ENCODE data around the gene PNMT.

PNMT gene

DNA sequence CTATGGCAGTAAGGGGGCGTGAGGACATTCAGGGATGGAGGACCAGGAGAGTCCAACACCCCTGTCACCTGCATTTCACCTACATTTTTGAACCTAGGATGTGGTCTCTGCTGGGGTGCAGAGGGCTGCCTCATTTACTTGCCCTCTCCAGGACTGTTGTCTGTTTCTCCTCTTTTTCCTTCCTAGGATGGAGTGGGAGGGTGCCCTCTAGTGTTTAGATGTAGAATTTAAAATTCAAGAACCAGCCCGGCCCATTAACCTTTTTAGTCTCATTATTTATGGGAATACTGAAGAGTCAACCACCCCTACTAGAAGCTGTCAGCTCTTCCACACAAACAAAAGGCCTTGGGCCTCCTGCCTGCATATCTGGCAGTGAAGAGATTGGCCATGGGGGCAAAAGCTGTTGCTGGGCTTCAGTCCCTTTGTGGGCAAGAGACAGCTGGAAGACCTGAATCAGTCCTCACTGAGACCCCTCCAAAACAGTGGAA lies 33.8 kb upstream of the PNMT start:
- peak; percentile 52 for DNase-seq

- no peak for DNase-seq
Measured at GRCh38 chr17:39635614-39636176, 32.6 kb upstream of the PNMT start.

GRCh38 chr17:39636587-39636926 lies 31.7 kb upstream of the PNMT start:
- no peak for DNase-seq

- DNase-seq: peak; percentile 94
Measured at GRCh38 chr17:39636927-39637736, 31.1 kb upstream of the PNMT start, which contains the start of gene STARD3. Gene STARD3 (plus strand): TSS chr17:39637144. CDS start chr17:39653532, 16,388 bp downstream.

- no peak for DNase-seq
Measured at GRCh38 chr17:39638317-39638716, 29.9 kb upstream of the PNMT start.

- no peak for DNase-seq
Measured at GRCh38 chr17:39639043-39639442, 29.2 kb upstream of the PNMT start.

- DNase-seq: no peak
Measured at GRCh38 chr17:39639566-39640458, 28.4 kb upstream of the PNMT start.

DNA sequence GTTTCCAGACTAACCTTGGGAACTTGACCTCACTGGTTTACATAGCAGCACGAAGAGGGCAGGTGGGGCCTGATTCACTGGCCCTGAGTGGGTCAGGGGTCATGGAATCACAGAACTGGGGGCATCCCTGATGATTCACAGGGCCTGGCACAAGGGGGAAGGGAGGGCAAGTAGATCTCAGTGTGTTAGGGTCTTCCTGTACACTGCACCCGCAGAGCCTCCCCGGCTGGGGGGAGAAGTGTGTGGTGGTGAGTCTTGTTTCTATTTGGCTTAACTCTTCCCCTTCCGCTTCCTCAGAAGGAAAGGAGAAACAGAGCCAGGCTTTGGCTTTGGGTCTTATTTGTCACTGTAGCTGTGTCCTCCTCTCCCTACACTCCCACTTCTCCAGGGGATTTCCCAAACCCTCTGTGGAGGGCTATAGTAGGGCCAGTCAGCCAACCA lies 27.6 kb upstream of the PNMT start:
- no peak for DNase-seq

GRCh38 chr17:39641097-39641496 lies 27.2 kb upstream of the PNMT start:
- DNase-seq: no peak

GRCh38 chr17:39641883-39642282 lies 26.4 kb upstream of the PNMT start:
- DNase-seq: no peak

- no peak for DNase-seq
Measured at GRCh38 chr17:39642291-39643074, 25.8 kb upstream of the PNMT start.

DNA sequence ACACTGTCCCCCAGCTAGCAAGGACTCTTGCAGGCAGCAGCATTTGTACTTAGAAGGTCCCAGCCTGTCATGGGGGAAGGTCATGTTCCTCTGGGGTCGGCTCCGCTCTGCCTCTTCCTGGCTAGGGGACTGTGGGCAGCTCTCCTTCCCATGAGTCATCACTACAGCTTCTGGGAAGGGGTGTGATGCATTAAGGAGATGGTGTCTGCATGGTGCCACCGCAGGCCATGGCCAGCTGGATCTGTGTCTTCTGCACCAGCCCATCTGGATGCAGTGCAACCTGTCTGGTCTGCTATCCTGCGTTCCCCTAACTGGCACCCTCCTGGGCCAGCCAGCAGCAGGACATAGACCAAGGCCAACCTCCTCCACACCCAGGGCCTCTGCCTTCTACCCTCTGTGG lies 25.0 kb upstream of the PNMT start:
- DNase-seq: no peak

DNA sequence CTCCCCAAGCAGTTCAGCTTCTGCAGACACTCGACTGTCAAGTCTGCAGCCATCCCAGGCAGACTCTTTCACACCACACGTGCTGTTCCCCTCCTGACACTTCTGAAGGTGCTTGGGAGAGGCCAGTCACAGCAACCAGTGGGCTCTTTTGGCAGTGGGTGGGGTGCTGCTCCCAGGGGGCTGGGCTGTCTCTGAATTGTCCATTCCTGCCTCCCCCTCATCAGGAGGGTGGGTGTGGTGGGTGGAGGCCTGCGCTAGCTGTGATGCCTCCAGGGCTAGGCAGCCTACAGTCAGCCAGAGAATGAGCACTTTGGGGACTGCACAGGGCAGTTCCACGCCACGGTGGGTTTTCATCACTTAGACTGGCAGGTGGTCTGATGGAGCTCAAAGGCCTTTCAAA lies 21.0 kb upstream of the PNMT start:
- DNase-seq: no peak

GRCh38 chr17:39648616-39649366 lies 19.5 kb upstream of the PNMT start:
- DNase-seq: no peak

DNA sequence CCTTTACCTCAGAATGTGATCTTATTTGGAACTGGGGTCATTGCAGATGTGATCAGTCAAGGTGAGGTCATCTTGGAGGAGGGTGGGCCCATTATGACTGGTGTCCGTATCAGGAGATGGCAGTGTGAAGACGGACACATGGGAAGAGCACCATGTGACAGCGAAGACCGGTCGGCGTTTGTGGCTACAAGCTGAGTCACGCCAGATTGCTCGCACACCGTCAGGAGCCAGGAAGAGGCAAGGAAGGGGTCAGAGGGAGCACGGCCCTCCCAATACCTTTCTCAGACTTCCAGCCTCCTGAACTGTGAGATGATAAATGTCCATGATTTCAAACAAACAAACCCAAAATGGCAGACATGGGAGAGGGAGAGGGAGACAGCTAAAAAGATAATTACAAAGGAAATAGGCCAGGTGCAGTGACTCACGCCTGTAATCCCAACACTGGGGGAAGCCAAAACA lies 18.1 kb upstream of the PNMT start:
- DNase-seq: no peak

DNA sequence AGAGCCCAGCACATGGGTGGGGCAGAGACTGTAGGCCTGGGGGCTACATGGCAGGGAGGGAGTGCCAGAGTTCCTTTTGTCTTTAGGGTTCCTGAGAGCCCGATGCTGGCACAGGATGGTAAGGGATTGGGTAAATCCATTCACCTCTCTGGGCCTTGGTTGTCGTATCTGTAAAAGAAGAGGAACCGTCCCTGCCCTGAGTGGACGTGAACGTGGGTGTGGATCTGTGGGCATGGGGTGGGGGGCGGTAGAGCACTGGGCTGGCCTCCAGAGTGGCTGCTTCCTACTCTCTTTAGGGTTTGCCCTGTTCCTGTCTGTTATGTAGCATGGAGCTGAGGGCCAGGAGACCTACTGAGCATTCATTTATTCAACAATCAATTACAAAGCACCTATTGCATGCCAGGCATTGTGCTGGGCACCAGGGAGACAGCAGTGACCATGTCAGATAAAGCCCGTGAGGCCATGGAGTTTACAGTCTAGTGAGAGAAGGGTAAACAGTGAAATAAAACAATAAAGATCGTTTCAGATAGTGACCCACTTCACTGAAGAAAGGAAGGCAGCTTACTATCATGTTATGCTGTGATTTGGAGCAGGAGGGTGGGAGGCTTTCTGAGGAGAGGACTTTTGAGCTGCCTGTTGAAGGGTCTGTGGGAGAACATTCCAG lies 16.2 kb upstream of the PNMT start:
- no peak for DNase-seq

GRCh38 chr17:39652587-39653315 lies 15.5 kb upstream of the PNMT start:
- DNase-seq: no peak

DNA sequence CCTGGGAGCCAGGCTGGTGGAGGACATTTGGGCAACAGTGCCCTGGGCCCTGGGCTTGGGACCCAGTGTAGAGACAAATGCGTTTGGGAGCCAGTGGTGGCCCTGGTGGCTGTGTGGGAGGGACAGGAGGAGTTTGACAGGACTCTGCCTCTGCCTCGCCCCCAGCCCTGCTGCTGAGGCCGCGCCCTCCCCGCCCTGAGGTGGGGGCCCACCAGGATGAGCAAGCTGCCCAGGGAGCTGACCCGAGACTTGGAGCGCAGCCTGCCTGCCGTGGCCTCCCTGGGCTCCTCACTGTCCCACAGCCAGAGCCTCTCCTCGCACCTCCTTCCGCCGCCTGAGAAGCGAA lies 15.0 kb upstream of the PNMT start:
- no peak for DNase-seq

DNA sequence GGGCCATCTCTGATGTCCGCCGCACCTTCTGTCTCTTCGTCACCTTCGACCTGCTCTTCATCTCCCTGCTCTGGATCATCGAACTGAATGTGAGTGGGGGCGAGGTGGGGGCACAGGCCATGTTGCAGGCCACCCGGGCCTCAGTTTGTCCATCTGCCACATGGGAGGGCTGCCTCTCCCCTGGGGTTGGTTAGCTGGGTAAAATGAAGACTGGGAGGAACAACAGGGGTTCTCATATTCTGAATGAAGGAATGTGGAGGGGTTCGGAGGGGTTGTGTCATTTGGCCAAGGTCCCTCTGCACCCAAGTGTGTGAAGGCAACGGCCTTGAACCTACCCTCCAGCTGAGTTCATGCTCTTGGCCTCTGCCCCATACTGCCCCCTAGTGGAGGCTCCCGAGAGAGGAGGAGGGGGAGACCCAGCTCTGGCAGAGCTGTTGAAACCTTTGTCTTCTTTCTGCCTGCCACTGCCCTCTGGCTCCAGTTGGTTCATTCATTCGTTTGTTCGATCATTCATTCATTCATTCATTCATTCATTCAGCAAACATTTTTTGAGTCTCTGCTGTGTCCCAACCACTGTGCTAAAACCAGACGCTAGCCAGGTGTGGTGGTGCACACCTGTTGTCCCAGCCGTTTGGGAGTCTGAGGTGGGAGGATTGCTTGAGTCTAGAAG lies 14.5 kb upstream of the PNMT start:
- peak; percentile 83 for DNase-seq

DNA sequence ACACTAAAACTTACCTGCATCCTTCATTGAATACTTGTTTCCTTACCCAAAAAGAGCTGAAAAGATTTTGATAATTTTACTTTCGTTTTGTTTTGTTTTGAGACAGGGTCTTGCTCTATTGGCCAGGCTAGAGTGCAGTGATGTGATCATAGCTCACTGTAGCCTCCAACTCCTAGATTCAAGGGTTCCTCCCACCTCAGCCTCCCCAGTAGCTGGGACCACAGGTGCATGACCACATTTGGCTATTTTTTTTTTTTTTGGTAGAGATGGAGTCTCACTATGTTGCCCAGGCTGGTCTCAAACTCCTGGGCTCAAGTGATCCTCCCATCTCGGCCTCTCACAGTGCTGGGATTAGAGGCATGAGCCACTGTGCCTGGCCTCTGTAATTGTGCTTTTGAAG lies 13.1 kb upstream of the PNMT start:
- no peak for DNase-seq

All from activated CD4-positive, alpha-beta T cell treated with anti-CD3 and anti-CD28 coated beads, Interleukin-10, Interleukin-2, amounts not matched to agents 100 ng/mL and 50 ng/mL, durations not matched to agents 16 hours and 8 hours (primary cell).